HG02938 (cell line): ENCODE results near the gene RNF125.
"Not testable (repeated sequence)": the region's sequence is repeated elsewhere in the genome, so short reads cannot be mapped to it uniquely, and the experiment has no call there.

Source experiments
- ATAC-seq: cut with Tn5 transposase; IDR thresholded peaks from one replicate; pipeline ENCODE4 v1.9.1; 2021; ENCODE audit warnings: mild to moderate bottlenecking, moderate library complexity; ENCODE audit not compliant: unreplicated experiment

RNF125 gene

GRCh38 chr18:32083781-32084180 lies 65.2 kb downstream of the RNF125 start:
- ATAC-seq, result no peak

GRCh38 chr18:32086881-32087280 lies 68.3 kb downstream of the RNF125 start:
- no peak for ATAC-seq

DNA sequence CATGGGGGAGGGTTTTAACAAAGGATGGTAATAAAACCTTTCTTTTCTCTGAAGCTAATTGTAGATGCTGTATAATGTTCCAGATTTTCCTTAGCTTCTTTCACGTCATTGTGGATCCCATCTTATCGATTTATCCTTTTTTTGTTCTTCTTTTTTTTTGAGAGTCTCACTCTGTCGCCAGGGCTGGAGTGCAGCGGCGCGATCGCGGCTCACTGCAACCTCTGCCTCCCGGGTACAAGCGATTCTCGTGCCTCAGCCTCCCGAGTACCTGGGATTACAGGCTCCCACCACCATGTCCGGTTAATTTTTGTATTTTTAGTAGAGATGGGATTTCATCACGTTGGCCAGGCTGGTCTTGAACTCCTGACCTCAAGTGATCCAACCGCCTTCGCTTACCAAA lies 72.2 kb downstream of the RNF125 start:
- ATAC-seq, result not testable (repeated sequence)

GRCh38 chr18:32091325-32091723 lies 72.7 kb downstream of the RNF125 start:
- no peak for ATAC-seq

DNA sequence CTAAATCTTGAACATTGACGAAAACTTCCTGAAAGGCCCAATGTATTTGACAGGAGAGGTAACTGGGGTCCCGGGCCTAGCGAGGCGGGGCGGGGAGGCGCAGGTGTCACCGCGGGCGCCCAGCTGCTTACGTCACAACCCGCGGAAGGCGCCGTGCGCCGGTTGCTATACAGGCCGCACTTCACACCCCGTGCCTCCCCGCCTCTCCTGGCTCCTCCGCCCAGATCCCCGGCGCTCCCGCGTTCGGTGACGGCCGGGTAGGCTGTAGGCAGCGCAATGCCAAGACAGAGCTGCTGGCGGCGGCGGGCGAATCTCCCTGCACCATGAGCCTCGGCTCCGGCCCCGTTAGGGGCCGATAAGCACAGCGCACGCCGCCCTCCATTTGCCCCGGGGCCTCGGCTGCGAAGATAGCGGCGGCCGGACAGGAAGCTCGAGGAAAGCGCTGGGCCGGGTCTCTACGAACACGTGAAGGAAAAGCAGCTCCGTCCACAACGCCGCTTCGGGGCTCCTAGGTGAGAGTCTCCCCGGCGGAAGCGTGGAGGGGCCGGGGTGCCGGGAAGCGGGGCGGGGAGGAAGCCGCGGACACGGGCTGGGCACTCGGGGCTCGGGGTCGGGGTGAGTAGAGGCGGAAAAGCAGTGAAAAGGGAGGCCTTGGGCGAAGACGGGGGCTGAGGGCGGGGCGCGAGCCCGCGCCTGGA lies 73.2 kb downstream of the RNF125 start, which contains the start of gene RNF138:
TSS of gene RNF138 (plus strand) at position 151 of the 698 bp plus-strand sequence. CDS start 903 bp downstream, outside the sequence.
- ATAC-seq, result peak; percentile 52

DNA sequence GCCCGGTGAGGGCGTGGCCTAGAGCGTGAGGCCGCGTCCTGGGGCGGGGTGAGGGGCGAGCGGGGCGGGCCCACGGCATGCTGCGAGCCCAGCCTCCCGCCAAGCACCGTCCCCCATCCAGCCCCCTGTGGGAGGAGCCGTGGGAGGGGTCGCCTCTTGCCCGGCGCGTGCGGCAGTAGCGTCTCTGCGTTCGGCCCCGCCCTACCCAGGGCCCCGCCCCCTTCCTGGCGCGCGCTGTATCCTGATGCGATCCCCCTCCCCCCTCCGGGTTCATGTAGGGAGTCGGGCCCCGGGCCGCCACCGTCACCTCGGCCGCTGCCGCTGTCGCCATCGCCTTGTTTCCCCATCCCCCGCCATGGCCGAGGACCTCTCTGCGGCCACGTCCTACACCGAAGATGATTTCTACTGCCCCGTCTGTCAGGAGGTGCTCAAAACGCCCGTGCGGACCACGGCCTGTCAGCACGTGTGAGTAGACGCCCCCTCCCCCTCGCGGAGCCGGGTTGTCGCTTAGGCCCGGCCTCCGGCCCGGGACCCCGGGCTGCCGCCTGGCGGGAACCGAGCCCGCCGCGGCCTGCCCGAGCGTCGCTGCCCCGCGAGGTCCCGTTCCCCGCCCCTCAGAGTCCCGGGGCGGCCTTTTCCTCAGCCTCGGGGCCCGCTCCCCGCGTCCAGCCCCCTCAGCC lies 73.9 kb downstream of the RNF125 start:
- ATAC-seq, result peak; percentile 67

- peak; percentile 31 for ATAC-seq
Observed at GRCh38 chr18:32093102-32093511, 74.5 kb downstream of the RNF125 start.

GRCh38 chr18:32093523-32093922 lies 74.9 kb downstream of the RNF125 start:
- no peak for ATAC-seq

- no peak for ATAC-seq
Observed at GRCh38 chr18:32095192-32095899, 76.7 kb downstream of the RNF125 start.

DNA sequence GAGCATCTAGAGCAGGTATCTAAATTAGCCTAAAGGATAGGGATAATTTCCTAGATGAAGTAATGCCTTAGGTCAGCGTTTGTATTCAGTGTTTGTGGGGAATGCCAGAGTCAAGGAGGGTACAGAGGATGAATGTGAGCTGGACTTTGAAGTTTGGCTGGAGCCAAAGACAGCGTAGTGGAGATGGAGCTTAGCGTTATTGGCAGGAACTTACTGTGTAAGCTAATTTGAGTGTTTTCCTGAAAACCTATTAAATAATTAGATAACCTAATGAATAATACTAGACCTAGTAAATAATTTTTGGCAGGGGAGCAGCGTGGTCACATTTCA lies 77.2 kb downstream of the RNF125 start:
- no peak for ATAC-seq

- ATAC-seq, result no peak
Observed at GRCh38 chr18:32096946-32097345, 78.3 kb downstream of the RNF125 start.

DNA sequence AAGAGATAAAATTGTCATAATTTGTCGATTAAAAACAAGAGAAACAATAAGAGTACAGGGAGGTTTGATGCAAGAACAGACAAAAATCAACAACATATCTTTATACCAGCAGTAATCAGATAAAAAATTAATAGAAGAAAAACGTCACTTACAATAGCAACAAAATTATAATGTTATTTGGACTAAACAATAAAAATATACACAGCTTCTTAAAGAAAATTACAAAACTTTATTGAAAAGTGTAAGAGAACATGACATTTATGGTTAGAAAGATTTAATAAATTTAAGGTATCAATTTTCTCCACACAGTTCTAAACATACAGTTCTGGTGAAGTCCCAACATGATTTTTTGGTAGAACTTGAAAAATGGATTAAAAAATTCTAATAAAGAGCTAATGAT lies 85.9 kb downstream of the RNF125 start:
- no peak for ATAC-seq

GRCh38 chr18:32110005-32110404 lies 91.4 kb downstream of the RNF125 start:
- no peak for ATAC-seq

- ATAC-seq, result no peak
Observed at GRCh38 chr18:32111706-32112105, 93.1 kb downstream of the RNF125 start.

GRCh38 chr18:32112826-32113225 lies 94.2 kb downstream of the RNF125 start:
- ATAC-seq, result no peak

DNA sequence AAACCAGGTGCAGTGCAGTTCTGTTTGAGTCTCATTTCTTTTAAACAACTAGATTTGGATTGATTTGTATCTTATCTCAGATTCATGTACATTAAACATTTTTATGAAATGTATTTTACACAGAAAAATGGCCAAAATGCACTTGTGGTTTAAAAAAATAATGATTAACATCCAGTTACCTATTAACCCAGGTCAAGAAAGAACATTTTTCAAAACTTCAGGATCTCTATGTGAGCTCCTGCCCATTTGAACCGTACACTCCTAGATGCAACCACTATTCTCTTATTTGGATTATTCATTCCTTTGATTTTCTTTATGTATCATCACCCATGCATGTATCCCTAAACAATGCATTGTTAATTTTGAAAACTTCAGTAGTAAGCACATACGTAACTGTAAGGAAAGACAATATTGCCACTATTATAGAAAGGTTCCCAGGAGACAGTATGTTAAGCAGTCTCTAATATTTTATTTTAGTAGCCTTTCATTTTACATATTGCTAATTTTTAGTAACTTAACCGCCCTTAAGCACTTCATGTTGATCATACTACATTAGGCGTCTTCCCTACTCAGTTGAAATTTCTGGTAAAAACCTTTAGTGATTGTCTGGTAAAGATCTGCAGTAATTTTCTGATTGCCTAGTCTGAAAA lies 95.8 kb downstream of the RNF125 start:
- ATAC-seq, result no peak

DNA sequence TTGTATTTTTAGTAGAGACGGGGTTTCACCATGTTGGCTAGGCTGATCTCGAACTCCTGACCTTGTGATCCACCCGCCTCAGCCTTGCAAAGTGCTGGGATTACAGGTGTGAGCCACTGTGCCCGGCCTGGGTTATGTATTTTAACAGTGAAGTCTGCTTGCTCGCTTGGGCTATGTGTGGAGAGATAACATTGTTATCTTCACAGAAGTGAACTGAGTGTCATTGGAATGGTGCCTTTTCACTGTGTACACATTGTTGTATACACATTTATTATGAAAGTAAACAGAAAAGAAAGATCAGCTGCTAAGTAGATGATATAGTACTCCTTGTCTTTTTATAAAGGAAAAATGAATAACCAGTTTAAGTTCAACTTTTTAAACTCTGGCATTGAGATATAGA lies 103.4 kb downstream of the RNF125 start:
- no peak for ATAC-seq
